ENCODE data around the gene SART3.
"Not testable (repeated sequence)": the region's sequence is repeated elsewhere in the genome, so short reads cannot be mapped to it uniquely, and the experiment has no call there.

SART3 gene

GRCh38 chr12:108562348-108563135 lies 1.6 kb upstream of the SART3 start, which contains the start of gene ISCU:
Gene ISCU (plus strand): TSS chr12:108562596. CDS start chr12:108562623, 27 bp downstream.
- peak; percentile 100 for DNase-seq

- DNase-seq = peak; percentile 58
These were observed 927 bp upstream of the SART3 start for GRCh38 chr12:108561852-108562347.

GRCh38 chr12:108560321-108560721 lies 652 bp downstream of the SART3 start:
- no peak for DNase-seq

GRCh38 chr12:108559748-108560147 lies 1.2 kb downstream of the SART3 start:
- no peak for DNase-seq

- peak; percentile 66 for DNase-seq
These were observed 1.8 kb downstream of the SART3 start for GRCh38 chr12:108559007-108559655.

GRCh38 chr12:108555383-108555782 lies 5.6 kb downstream of the SART3 start:
- not testable (repeated sequence) for DNase-seq

- no peak for DNase-seq
These were observed 7.2 kb downstream of the SART3 start for GRCh38 chr12:108553799-108554198.

- DNase-seq = no peak
These were observed 9.4 kb downstream of the SART3 start for GRCh38 chr12:108551535-108551934.

- DNase-seq = no peak
These were observed 11.9 kb downstream of the SART3 start for GRCh38 chr12:108548954-108549521.

GRCh38 chr12:108547686-108548085 lies 13.3 kb downstream of the SART3 start:
- no peak for DNase-seq

GRCh38 chr12:108543652-108544051 lies 17.3 kb downstream of the SART3 start:
- no peak for DNase-seq

- DNase-seq = no peak
These were observed 18.7 kb downstream of the SART3 start for GRCh38 chr12:108542320-108542719.

- no peak for DNase-seq
These were observed 22.3 kb downstream of the SART3 start for GRCh38 chr12:108538616-108539195.

- no peak for DNase-seq
These were observed 22.8 kb downstream of the SART3 start for GRCh38 chr12:108538146-108538545.

GRCh38 chr12:108531929-108532848 lies 28.8 kb downstream of the SART3 start:
- DNase-seq = no peak

- DNase-seq = no peak
These were observed 30.8 kb downstream of the SART3 start for GRCh38 chr12:108530161-108530560.

- no peak for DNase-seq
These were observed 33.8 kb downstream of the SART3 start for GRCh38 chr12:108527166-108527496.

GRCh38 chr12:108526482-108527165 lies 34.3 kb downstream of the SART3 start:
- DNase-seq = no peak

GRCh38 chr12:108525681-108526080 lies 35.3 kb downstream of the SART3 start:
- no peak for DNase-seq

- peak; percentile 34 for DNase-seq
These were observed 37.6 kb downstream of the SART3 start for GRCh38 chr12:108523365-108523764.

- no peak for DNase-seq
These were observed 41.4 kb downstream of the SART3 start for GRCh38 chr12:108519558-108519957.
